ENCODE results near the gene NFE2L2. TPM values are rescaled to one million over a fixed set of nuclear protein-coding genes. Genes with fewer than 3 reads are reported as not detected.

The NFE2L2 gene
- total and polyA plus RNA-seq, 9 of the 15 experiments (the other 6 are each of a cell fraction or from before 2014, with no cell fraction given), result 29.3 to 120 (median 59.3) TPM

GRCh38 chr2:177242121-177242987, 22.2 kb downstream of the NFE2L2 start (continued):
- no peak for TF ChIP-seq USF2 (CRISPR knock-in tag; IDR thresholded peaks at IDR 0.05)
- TF ChIP-seq HMG20A (CRISPR knock-in tag; conservative IDR thresholded peaks at IDR 0.05), result no peak
- peak; percentile 80 for TF ChIP-seq TEAD4 (IDR thresholded peaks at IDR 0.05; ENCODE audit: low read length)
- no peak for TF ChIP-seq TEAD4 (CRISPR knock-in tag; IDR thresholded peaks at IDR 0.05; ENCODE audit: borderline replicate concordance)
- TF ChIP-seq ZBTB33 (CRISPR knock-in tag; IDR thresholded peaks at IDR 0.05), result no peak
- TF ChIP-seq DACH1 (IDR thresholded peaks at IDR 0.05; ENCODE audit: partially characterized antibody), result no peak
- no peak for TF ChIP-seq ZNF217 (CRISPR knock-in tag; IDR thresholded peaks at IDR 0.05)
- TF ChIP-seq CAMTA2 (CRISPR knock-in tag; conservative IDR thresholded peaks at IDR 0.05), result no peak
- no peak for TF ChIP-seq ZFP91 (CRISPR knock-in tag; IDR thresholded peaks at IDR 0.05)
- no peak for TF ChIP-seq RBM22 (IDR thresholded peaks at IDR 0.05; ENCODE audit: low read depth, low read length, poor library complexity, severe bottlenecking)
- TF ChIP-seq ZBTB12 (CRISPR knock-in tag; IDR thresholded peaks at IDR 0.05), result no peak
- TF ChIP-seq ZNF133 (CRISPR knock-in tag; IDR thresholded peaks at IDR 0.05), result no peak
- TF ChIP-seq ZNF146 (CRISPR knock-in tag; IDR thresholded peaks at IDR 0.05; ENCODE audit: unreplicated experiment), result no peak
- TF ChIP-seq ID3 (CRISPR knock-in tag; IDR thresholded peaks at IDR 0.05), result no peak
- no peak for TF ChIP-seq ID3 (tag; IDR thresholded peaks at IDR 0.05)
- TF ChIP-seq ZBTB11 (CRISPR knock-in tag; IDR thresholded peaks at IDR 0.05), result no peak
- TF ChIP-seq FOS (IDR thresholded peaks at IDR 0.05; ENCODE audit: extremely low read depth, insufficient read length), result peak; percentile 29

Measured in K562 (cell line).